Measurements from ENCODE around the gene NCK2. TPM values are rescaled to one million over a fixed set of nuclear protein-coding genes. Genes with fewer than 3 reads are reported as not detected.

NCK2 gene
- polyA plus RNA-seq, 1 of the 3 experiments (the other 2 are of a cell fraction) = 42.8 TPM

GRCh38 chr2:105721991-105722511 lies 22.7 kb upstream of the NCK2 start:
- Histone ChIP-seq H2AFZ (ENCODE audit: low read depth) (no peak overlapping the region), H3K27ac (ENCODE audit: low read depth in 2 of 2, low read length in 1 of 2) (no peak overlapping the region), H3K27me3 (ENCODE audit: insufficient read depth) (no peaks in the 10 kb centered on the region; the same call in 1 of the 2 replicates), H3K9me3 (no peaks in the 10 kb centered on the region), H3K4me3 (ENCODE audit: low read depth in 2 of 2, low read length in 1 of 2) (no peak overlapping the region), H3K9ac (no peak overlapping the region), H3K79me2 (ENCODE audit: insufficient read depth) (no peaks in the 10 kb centered on the region), H4K20me1 (ENCODE audit: insufficient read depth) (no peaks in the 10 kb centered on the region), H3K4me2 (no peak overlapping the region), H3K36me3 (replicated peaks in 1 of 2; ENCODE audit: control insufficient read depth in 1 of 2, insufficient read depth in 2 of 2, low read length in 1 of 2) (no peaks in the 10 kb centered on the region), H3K4me1 (ENCODE audit: control insufficient read depth in 1 of 2, insufficient read depth in 2 of 2, low read depth in 1 of 2, low read length in 1 of 2) (no peaks in the 10 kb centered on the region), H3F3A (replicated peaks; ENCODE audit: insufficient read depth) (no peaks in the 10 kb centered on the region), H3K9me2 (no peaks in the 10 kb centered on the region)
- TF ChIP-seq EP300 (IDR thresholded peaks at IDR 0.05; ENCODE audit: borderline replicate concordance in 1 of 2, low read depth in 1 of 2, low read length in 1 of 2) = no peak
- TF ChIP-seq MXI1 (IDR thresholded peaks at IDR 0.05; ENCODE audit: low read depth, low read length) = no peak
- no peak for TF ChIP-seq PBX3 (IDR thresholded peaks at IDR 0.05)
- TF ChIP-seq SIN3A (IDR thresholded peaks at IDR 0.05; ENCODE audit: borderline replicate concordance, low read depth, low read length) = no peak
- TF ChIP-seq GABPA (IDR thresholded peaks at IDR 0.05; ENCODE audit: low read depth) = no peak
- no peak for TF ChIP-seq RCOR1 (IDR thresholded peaks at IDR 0.05; ENCODE audit: low read length)
- no peak for TF ChIP-seq IRF3 (IDR thresholded peaks at IDR 0.05; ENCODE audit: low read depth, low read length)
- no peak for TF ChIP-seq RFX5 (IDR thresholded peaks at IDR 0.05; ENCODE audit: low read length)
- CTCF ChIA-PET = interaction anchor here (2.1 kb wide), 1 partner anchor 22 kb away, joined by 5 read pairs; no protein-coding TSS in a partner anchor
- POLR2A ChIA-PET = no interaction called here
- WGBS (ENCODE audit: low lambda C conversion rate) = 63% methylated on average over 8 of the region's 8 CpGs
- no peak for DNase-seq

- TF ChIP-seq GATA2 (CRISPR knock-in tag; IDR thresholded peaks at IDR 0.05) = no peak
- TF ChIP-seq EZH2phosphoT487 (IDR thresholded peaks at IDR 0.05; ENCODE audit: borderline replicate concordance, low read depth) = no peak
- no peak for TF ChIP-seq TAF1 (IDR thresholded peaks at IDR 0.05; ENCODE audit: borderline replicate concordance, low read depth, low read length)
- TF ChIP-seq REST (IDR thresholded peaks at IDR 0.05; ENCODE audit: low read depth, low read length) = no peak
- 84% methylated on average over 10 of the region's 11 CpGs for WGBS (ENCODE audit: low lambda C conversion rate)
- no peaks in the 10 kb centered on the region for H3F3A ChIP-seq (replicated peaks; ENCODE audit: insufficient read depth)
- no peaks in the 10 kb centered on the region for H3K4me1 ChIP-seq (ENCODE audit: control insufficient read depth in 1 of 2, insufficient read depth in 2 of 2, low read depth in 1 of 2, low read length in 1 of 2)
- no peaks in the 10 kb centered on the region; the same call in 1 of the 2 replicates for H3K27me3 ChIP-seq (ENCODE audit: insufficient read depth)
- H3K9me3 ChIP-seq = no peaks in the 10 kb centered on the region
- H3K4me3 ChIP-seq (ENCODE audit: low read depth in 2 of 2, low read length in 1 of 2) = no peak overlapping the region
- no peaks in the 10 kb centered on the region for H4K20me1 ChIP-seq (ENCODE audit: insufficient read depth)
- H3K9ac ChIP-seq = no peak overlapping the region
- ChIA-PET CTCF (interaction anchor here (0.7 to 2.1 kb wide), 2 partner anchors 21 to 687 kb away, joined by 3 to 5 read pairs; no protein-coding TSS in a partner anchor), POLR2A (no interaction called here)
- H3K9me2 ChIP-seq = no peaks in the 10 kb centered on the region
- no peak for DNase-seq
- H3K36me3 ChIP-seq (replicated peaks in 1 of 2; ENCODE audit: control insufficient read depth in 1 of 2, insufficient read depth in 2 of 2, low read length in 1 of 2) = no peaks in the 10 kb centered on the region
- H3K27ac ChIP-seq (ENCODE audit: low read depth in 2 of 2, low read length in 1 of 2) = no peak overlapping the region
- H3K79me2 ChIP-seq (ENCODE audit: insufficient read depth) = no peaks in the 10 kb centered on the region
- no peak overlapping the region for H3K4me2 ChIP-seq
- no peak overlapping the region for H2AFZ ChIP-seq (ENCODE audit: low read depth)
Measured at GRCh38 chr2:105722726-105723297, 21.9 kb upstream of the NCK2 start.

Measured in SK-N-SH (cell line).